H7 (cell line): ENCODE data around the gene PARN. TPM values are rescaled to one million over a fixed set of nuclear protein-coding genes. Genes with fewer than 3 reads are reported as not detected.

Source experiments
- DNase-seq: peaks from one replicate; pipeline ENCODE4 v3.0.0; 2012
- H3K27me3 ChIP-seq: 2 replicates; pipeline ENCODE4 v1.6.0; 2011; ENCODE audit warnings: mild to moderate bottlenecking, low read length; ENCODE audit not compliant: control insufficient read depth, insufficient read depth
- H3K36me3 ChIP-seq: replicated peaks from 2 replicates; pipeline ENCODE4 v1.5.1; 2011; ENCODE audit warnings: low read length; ENCODE audit not compliant: control insufficient read depth, insufficient read depth
- H3K4me3 ChIP-seq: 2 replicates; pipeline ENCODE4 v1.5.1; 2011; ENCODE audit warnings: low read depth, mild to moderate bottlenecking, control low read depth, low read length, moderate library complexity; ENCODE audit not compliant: insufficient read depth
- total RNA-seq: library from RNA; depleted of rRNA; stranded (reverse); fragments of >200 nt; shearing (Covaris generic); gene quantifications from 2 replicates; pipeline ENCODE4 v1.2.3, GENCODE V29; 2014; rRNA removed

Gene PARN, protein sequence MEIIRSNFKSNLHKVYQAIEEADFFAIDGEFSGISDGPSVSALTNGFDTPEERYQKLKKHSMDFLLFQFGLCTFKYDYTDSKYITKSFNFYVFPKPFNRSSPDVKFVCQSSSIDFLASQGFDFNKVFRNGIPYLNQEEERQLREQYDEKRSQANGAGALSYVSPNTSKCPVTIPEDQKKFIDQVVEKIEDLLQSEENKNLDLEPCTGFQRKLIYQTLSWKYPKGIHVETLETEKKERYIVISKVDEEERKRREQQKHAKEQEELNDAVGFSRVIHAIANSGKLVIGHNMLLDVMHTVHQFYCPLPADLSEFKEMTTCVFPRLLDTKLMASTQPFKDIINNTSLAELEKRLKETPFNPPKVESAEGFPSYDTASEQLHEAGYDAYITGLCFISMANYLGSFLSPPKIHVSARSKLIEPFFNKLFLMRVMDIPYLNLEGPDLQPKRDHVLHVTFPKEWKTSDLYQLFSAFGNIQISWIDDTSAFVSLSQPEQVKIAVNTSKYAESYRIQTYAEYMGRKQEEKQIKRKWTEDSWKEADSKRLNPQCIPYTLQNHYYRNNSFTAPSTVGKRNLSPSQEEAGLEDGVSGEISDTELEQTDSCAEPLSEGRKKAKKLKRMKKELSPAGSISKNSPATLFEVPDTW
- total RNA-seq: 33.2 and 42.7 TPM in 2 replicates

DNA sequence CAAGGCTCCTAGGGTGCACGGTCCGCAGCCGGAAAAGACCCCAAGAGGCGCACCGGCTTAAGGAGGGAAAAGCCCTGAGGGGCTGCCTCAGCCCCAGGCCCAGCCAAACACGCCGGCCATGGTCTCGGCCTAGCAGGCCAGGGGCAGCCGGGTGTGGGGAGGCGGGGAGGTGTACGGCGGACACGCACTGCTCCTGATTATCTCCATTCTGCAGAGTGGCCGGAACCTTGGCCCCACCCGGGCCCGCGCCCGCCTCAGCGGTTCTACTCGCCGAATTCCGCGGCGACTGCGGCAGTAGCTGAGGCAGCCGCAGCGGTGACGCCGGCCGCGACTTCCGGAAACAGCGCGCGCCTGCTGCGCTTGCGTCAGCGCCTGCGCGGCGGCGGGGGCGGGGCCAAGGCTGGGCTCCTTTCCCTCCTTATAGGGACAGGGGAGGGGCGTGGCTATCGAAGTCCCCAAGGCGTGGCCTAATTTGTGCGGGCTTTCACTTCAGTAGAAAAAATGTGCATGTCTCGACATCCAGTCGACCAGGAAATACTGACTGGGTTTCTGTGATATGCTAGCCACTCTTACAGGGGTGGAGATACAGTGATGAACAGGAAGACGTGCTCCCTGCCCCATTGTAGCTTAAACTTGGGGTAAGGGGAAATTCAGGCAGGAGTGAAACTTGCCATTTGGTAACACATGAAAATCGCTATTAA is at the start of gene PARN:
TSS of gene PARN (minus strand) at position 342 of the 701 bp plus-strand sequence. CDS start at position 207, 135 bp downstream.
- no peaks in the 10 kb centered on the region for H3K27me3 ChIP-seq
- H3K4me3 ChIP-seq: peak within 1 kb of the TSS; percentile 89
- H3K36me3 ChIP-seq: peaks cover 11% of the 10 kb centered on the region
- peak; percentile 98 for DNase-seq

DNA sequence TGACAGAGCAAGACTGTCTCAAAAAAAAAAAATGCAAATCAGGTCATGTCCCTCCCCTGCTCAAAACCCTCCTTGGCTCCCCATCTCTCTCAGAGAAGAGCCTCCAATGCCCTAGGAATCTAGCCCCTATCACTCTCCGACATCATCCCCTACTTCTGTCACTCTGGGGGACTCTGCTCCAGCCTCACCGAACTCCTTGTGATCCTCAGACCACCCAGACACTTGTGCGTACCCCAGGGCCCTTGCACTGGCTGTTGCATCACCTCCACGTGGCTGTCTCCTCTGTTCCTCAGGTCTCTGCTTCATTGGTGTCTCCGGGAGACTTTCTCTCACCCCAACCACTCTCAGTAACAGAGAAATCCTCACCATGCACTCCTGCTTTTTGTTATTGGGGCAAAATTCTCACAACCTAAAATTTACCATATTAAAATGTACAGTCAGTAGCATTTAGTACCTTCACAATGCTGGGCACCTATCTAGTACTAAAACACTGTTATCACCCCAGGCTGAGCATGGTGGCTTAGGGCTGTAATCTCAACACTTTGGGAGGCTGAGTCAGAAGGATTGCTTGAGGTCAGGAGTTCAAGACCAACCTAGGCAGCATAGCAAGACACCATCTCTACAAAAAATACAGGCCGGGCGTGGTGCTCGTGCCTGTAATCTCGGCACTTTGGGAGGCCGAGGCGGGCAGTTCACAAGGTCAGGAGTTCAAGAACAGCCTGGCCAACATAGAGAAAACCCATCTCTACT is 48.9 kb upstream of the PARN start:
- H3K36me3 ChIP-seq: no peaks in the 10 kb centered on the region
- no peak overlapping the region for H3K4me3 ChIP-seq
- no peak for DNase-seq
- H3K27me3 ChIP-seq: no peaks in the 10 kb centered on the region

DNA sequence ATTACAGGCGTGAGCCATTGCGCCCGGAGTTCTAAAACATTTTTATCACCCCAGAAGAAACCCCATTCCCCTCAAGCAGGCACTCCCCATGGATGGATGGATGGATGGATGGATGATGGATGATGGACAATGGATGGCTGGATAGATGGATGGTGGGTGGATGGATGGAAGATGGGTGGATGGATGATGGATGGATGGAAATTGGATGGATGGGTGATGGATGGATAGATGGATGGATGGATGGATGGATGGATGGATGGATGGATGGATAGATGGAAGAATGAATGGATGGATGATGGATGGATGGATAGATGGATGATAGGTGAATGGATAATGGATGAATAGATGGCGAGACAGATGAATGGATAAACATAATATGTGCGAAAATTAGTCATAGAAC is 47.6 kb upstream of the PARN start:
- no peaks in the 10 kb centered on the region for H3K27me3 ChIP-seq
- no peak for DNase-seq
- H3K36me3 ChIP-seq: no peaks in the 10 kb centered on the region
- H3K4me3 ChIP-seq: no peak overlapping the region

DNA sequence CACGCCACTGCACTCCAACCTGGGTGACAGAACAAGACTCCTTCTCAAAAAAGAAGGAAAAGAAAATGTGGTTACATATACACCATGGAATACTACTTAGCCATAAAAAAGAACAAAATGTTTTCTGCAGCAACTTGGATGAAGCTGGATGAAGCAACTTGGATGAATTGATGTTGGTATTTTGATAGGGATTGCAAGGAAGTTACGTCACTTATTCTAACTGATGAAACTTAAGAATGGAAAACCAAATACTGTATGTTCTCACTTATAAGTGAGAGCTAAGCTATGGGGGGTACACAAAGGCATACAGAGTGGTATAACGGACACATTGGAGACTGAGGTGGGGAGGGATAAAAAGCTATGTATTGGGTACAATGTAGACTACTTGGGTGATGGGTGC is 46.6 kb upstream of the PARN start:
- Histone ChIP-seq H3K27me3 (no peaks in the 10 kb centered on the region), H3K4me3 (no peak overlapping the region), H3K36me3 (no peaks in the 10 kb centered on the region)
- no peak for DNase-seq

DNA sequence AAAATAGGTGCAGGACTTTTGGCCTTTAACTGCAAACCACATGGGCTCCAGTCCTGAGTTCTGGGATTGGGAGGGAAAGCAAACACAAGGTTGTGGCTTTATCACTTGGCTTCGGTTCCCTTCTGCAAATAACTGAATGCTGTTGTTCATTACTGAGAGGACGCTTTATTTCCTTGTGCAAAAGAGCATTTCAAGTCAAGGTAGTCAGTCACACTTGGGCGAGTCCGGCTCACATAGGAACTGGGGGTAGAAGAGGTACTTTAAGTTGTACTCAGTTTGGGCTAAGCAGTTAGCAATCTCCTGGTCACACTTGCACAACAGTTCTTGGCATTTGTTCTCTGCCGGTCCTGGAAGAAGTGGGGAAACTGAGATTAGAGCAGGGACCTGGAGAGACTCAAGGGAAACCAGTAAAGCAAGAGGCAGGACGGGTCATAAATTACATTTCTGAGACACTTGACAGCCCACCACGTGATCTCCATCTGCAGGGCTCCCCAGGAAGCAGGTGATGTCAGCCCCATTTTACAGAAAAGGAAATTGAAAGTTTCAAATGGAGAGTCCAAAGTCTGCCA is 42.4 kb upstream of the PARN start:
- Histone ChIP-seq H3K4me3 (no peak overlapping the region), H3K27me3 (no peaks in the 10 kb centered on the region), H3K36me3 (peaks cover 4% of the 10 kb centered on the region)
- DNase-seq: no peak

DNA sequence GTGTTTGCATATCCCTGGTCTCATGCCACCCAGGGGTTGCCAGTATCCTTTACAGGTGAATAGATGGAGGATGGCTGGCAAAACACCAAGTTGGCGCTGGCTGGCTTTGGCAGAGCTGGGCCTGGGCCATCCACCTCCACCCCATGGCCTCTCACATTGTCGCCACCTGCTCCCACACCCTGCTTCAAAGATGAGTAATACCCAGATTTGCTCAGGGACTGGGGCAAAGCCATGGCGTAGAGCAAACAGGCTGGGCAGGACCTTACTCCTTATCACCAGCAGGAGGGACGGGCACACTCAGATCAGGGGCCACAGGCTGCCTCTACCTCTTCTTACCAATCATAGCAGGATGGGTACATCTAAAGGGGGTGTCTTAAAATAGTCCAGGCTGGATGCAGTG is 39.7 kb upstream of the PARN start:
- DNase-seq: peak; percentile 27
- H3K36me3 ChIP-seq: peaks cover 11% of the 10 kb centered on the region
- H3K4me3 ChIP-seq: no peak overlapping the region
- H3K27me3 ChIP-seq: no peaks in the 10 kb centered on the region

DNA sequence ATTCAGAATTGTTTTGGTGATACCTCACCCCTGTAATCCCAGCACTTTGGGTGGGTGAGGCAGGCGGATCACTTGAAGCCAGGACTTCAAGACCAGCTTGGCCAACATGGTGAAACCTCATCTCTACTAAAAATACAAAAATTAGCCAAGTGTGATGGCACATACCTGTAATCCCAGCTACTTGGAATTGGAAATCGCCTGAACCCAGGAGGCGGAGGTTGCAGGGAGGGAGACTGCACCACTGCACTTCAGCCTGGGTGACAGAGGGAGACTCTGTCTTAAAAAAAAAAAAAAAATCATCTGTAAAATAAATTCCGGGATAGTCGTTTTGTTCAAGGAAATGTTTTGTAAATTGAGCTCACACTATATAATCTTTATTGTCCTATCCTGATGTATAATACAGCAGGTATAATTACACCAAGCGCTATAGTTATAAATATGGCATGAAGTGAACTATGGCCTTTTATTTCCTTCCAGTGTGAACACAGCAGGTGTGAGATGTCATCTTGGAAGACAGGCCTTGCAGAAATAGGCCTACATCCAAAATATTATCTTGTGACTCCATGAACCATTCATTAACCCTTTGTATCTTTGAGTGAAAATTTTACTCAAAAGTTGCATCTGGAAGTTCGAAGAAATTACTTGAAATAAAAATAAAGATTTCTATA is 38.6 kb upstream of the PARN start:
- Histone ChIP-seq H3K4me3 (no peak overlapping the region), H3K36me3 (peaks cover 12% of the 10 kb centered on the region), H3K27me3 (no peaks in the 10 kb centered on the region)
- DNase-seq: no peak

DNA sequence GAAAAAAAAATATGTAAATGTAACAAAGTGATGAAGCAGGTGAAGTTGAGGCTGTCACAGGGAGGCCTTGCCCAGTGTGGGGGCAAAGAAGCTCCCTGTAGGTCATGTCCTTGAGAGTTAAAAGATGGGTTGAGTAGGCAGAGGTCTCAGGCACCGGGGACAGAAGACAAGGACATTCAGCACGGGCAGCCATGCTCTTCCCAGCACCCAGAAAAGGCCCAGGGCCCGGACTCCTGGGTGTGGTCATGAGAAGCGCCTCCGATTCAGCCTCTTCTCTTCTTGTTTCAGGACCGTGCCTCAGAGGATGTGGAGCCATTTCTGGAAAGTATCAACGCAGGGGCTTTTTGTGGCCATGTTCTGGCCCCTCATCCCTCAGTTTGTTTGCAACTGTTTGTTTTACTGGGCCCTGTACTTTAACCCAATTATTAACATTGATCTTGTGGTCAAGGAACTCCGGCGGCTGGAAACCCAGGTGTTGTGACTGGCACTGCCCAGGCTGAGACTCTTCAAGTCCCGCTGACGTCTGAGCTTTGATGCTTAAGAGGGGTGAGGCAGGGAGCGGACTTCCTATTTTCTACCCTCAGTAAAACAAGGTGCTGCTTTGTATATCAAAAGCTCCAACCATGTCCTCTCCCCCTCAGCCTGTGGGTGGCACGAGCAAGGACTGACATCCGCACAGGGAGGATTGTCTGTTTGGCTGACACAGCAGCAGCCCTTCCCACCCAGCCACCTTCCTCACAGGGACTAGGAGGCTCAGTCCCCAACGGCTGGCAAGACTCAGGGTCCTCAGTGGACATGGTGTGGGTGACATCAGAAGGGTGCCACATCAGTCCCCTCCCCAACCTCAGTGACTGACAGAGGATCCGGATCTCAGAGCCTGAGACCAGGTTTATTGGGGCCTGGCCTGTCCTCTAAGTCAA is 37.5 kb upstream of the PARN start:
- Histone ChIP-seq H3K36me3 (peaks cover 14% of the 10 kb centered on the region), H3K27me3 (no peaks in the 10 kb centered on the region), H3K4me3 (no peak overlapping the region)
- DNase-seq: no peak

DNA sequence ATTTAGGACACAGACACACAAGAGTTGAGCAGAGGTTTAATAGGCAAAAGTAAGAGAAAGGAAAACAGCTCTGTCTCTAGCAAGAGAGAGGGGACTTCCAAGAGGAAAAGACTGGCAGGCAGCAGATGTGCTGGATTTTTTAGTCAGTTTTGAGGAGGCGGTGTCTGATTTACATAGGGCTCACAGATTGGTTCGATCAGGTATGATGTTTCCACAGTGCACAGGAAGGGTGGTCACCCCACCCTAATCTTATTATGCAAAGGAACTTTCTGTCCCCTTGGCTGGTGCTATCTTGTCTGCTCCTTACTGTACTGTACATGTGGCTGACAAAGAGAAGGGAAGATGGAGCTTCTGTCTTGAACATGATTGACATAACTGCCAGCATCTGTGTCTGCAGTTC is 28.0 kb upstream of the PARN start:
- DNase-seq: no peak
- Histone ChIP-seq H3K4me3 (no peak overlapping the region), H3K36me3 (peaks cover 25% of the 10 kb centered on the region), H3K27me3 (no peaks in the 10 kb centered on the region)

DNA sequence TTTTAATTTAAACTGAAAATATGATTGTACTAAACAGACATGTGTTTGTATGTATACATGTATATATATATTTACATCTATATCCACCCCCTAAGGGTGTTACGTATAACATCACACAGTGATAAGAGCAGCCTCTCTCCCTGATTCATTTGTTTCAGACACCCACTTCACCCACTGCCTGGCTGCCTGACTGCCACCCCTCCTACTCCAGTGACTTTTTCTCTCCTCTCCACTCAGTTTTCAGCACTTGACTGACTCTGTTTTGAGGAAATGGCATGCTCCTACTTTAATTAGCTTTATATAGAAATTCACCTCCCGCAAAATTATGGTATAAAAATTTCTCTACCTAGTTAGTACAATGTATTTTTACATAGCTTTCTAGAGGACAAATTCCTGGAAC is 22.7 kb upstream of the PARN start:
- no peaks in the 10 kb centered on the region for H3K27me3 ChIP-seq
- DNase-seq: no peak
- no peak overlapping the region for H3K4me3 ChIP-seq
- peaks cover 28% of the 10 kb centered on the region for H3K36me3 ChIP-seq

DNA sequence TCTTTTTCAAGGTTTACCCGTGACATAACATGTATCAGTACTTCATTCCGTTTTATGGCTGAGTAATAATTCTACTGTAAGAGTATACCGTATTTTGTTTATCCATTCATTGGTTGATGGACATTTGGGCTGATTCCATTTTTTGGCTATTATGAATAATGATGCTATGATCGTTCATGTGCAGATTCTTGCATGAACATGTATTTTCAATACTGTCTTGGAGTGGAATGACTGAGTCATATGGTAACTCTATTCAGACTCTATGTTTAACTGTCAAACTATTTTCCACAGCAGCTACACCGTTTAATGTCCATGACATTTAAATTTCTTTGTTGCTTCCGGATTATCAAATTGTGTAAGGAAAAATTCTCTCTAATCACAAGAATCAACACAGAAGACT is 20.6 kb upstream of the PARN start:
- peaks cover 25% of the 10 kb centered on the region for H3K36me3 ChIP-seq
- no peaks in the 10 kb centered on the region for H3K27me3 ChIP-seq
- H3K4me3 ChIP-seq: no peak overlapping the region
- DNase-seq: no peak

DNA sequence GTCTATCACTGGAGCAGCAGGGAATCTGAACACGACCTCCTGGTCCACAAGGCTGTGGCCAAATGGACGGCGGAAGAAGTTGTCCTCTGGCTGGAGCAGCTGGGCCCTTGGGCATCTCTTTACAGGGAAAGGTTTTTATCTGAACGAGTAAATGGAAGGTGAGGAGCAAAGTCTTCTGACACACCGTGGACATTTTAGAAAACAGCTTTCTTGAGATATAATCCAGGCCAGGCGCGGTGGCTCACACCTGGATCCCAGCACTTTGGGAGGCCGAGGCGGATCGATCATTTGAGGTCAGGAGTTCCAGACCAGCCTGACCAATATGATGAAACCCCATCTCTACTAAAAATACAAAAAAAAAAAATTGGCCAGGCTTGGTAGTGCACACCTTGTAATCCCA is 19.8 kb upstream of the PARN start:
- Histone ChIP-seq H3K4me3 (no peak overlapping the region), H3K27me3 (no peaks in the 10 kb centered on the region), H3K36me3 (peaks cover 30% of the 10 kb centered on the region)
- no peak for DNase-seq

DNA sequence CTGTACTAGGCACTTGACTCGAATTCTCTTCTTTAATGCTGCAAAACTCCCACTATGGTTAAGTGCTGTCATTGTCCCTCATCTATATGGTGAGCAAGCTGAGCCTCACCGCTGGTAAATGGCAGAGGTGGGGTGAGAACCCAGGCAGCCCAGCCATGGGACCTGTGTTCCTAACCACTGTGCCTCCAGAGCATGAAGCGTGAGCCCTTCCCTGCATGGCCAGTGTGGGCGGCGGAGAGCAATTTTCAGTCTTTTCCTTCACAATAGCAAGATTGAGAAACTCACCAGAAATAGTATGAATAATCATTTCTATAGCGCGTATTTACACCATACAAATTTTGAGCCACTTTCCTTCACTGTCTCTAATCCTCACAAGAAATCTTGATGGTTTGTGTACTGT is 11.9 kb upstream of the PARN start:
- no peak for DNase-seq
- Histone ChIP-seq H3K36me3 (peaks cover 15% of the 10 kb centered on the region), H3K27me3 (no peaks in the 10 kb centered on the region), H3K4me3 (no peak overlapping the region)
